ENCODE measurements around the gene CEP126. TPM values are rescaled to one million over a fixed set of nuclear protein-coding genes. Genes with fewer than 3 reads are reported as not detected.
"Not testable (repeated sequence)": the region's sequence is repeated elsewhere in the genome, so short reads cannot be mapped to it uniquely, and the experiment has no call there.

Gene CEP126
- total RNA-seq, 4 donors from 2014 or later, result 2.6 to 5.2 (median 3.6) TPM

DNA sequence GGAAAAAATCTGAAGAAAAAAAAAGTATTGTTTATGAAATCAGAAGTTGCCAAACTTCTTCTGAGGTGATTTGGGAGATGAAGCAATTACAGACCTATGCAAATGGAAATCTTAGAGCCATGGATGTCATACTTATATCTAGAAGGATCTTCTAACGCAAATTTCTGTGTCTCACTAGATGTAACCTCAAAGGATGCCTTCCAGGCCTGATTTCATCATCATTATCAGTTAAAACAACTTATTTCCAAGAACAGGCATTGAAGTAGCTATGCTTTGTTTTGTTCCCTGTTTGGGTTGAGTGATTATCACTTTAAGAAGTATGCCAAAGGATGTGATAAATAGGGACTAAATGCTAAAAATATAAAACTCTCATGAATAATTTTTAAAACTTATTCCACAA is 45.4 kb downstream of the CEP126 start:
- TF ChIP-seq, protein P1, sequence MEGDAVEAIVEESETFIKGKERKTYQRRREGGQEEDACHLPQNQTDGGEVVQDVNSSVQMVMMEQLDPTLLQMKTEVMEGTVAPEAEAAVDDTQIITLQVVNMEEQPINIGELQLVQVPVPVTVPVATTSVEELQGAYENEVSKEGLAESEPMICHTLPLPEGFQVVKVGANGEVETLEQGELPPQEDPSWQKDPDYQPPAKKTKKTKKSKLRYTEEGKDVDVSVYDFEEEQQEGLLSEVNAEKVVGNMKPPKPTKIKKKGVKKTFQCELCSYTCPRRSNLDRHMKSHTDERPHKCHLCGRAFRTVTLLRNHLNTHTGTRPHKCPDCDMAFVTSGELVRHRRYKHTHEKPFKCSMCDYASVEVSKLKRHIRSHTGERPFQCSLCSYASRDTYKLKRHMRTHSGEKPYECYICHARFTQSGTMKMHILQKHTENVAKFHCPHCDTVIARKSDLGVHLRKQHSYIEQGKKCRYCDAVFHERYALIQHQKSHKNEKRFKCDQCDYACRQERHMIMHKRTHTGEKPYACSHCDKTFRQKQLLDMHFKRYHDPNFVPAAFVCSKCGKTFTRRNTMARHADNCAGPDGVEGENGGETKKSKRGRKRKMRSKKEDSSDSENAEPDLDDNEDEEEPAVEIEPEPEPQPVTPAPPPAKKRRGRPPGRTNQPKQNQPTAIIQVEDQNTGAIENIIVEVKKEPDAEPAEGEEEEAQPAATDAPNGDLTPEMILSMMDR (IDR thresholded peaks at IDR 0.05), result no peak
- TF ChIP-seq POLR2A (IDR thresholded peaks at IDR 0.05), result no peak
- WGBS, 2 donors, result 62 to 86% methylated on average over 1 of the region's 1 CpG

DNA sequence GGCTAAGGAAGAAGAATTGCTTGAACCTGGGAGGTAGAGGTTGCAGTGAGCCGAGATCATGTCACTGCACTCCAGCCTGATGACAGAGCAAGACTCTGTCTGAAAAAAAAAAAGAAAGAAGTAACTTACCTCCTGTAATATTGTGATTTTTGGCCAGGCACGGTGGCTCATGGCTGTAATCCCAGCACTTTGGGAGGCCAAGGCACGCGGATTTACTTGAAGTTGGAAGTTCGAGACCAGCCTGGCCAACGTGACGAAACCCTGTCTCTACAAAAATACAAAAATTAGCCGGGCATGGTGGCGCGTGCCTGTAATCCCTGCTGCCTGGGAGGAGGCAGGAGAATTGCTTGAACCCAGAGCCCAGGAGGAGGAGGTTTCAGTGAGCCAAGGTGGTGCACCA is 49.4 kb downstream of the CEP126 start:
- H3K4me3 ChIP-seq (ENCODE audit: low read depth, poor library complexity, severe bottlenecking); intact Hi-C loops (cut with DNase I; ENCODE audit: low total_unique reads): not testable (repeated sequence)
- peak in 1 of 2 donors; percentile 65 for DNase-seq (ENCODE audit: low spot score in 2 of 2)
- WGBS, 2 donors, result 96 to 98% methylated on average over 10 of the region's 10 CpGs

More for the DNA sequence above, 45.4 kb downstream of the CEP126 start:
- intact Hi-C loops (cut with DNase I; ENCODE audit: low total_unique reads), result no loop called here
- H3K4me3 ChIP-seq (ENCODE audit: low read depth, poor library complexity, severe bottlenecking), result no peak overlapping the region
- DNase-seq (ENCODE audit: low spot score in 2 of 2), result no peak

DNA sequence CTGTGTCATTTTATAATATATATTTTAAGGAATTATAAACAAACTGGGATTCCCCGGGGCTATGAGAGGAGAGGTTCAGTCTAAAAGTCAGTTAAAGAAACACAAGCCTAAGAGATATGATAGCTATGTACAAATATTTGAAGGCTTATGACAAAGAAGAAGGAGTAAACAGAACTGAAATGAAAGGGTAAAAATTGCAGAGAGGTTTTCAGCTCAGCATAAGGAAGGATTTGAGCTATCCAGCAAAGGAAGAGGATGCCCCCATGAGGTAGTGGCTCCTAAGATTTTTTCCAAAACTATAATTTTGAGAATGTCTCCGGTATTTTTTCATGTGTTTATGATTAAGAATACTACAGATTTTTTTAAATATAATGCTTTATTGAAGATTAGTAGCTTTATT is 59.4 kb downstream of the CEP126 start:
- DNase-seq (ENCODE audit: low spot score in 2 of 2), result no peak
- WGBS, 2 donors, result 36 to 39% methylated on average over 2 of the region's 2 CpGs
- intact Hi-C loops (cut with DNase I; ENCODE audit: low total_unique reads), result no loop called here
- H3K4me3 ChIP-seq (ENCODE audit: low read depth, poor library complexity, severe bottlenecking), result no peak overlapping the region
- TF ChIP-seq POLR2A (IDR thresholded peaks at IDR 0.05), result no peak
- TF ChIP-seq, protein P1 (IDR thresholded peaks at IDR 0.05), result no peak

DNA sequence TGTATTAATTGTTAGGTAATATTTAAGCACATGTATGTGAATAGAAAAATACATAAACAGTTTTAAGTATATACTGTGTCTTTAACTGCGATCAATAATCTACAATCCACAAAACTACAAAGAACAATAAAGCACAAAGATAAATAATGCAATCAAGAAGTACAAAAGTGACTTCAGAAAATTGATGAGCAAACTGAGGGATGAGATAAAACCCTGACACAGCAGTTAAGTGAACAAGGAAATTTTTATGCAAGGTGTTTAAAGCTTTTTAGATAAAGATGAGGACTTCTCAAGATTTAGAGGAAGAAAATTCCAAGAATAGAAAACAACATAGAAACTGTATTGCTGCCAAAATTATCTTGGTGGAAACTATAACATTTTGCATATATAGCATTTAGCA is 60.0 kb downstream of the CEP126 start:
- no peak overlapping the region for H3K4me3 ChIP-seq (ENCODE audit: low read depth, poor library complexity, severe bottlenecking)
- WGBS, 2 donors, result 96% methylated on average over 1 of the region's 1 CpG
- DNase-seq (ENCODE audit: low spot score in 2 of 2), result no peak
- intact Hi-C loops (cut with DNase I; ENCODE audit: low total_unique reads), result no loop called here
- no peak for TF ChIP-seq POLR2A (IDR thresholded peaks at IDR 0.05)
- TF ChIP-seq, protein P1 (IDR thresholded peaks at IDR 0.05), result no peak

DNA sequence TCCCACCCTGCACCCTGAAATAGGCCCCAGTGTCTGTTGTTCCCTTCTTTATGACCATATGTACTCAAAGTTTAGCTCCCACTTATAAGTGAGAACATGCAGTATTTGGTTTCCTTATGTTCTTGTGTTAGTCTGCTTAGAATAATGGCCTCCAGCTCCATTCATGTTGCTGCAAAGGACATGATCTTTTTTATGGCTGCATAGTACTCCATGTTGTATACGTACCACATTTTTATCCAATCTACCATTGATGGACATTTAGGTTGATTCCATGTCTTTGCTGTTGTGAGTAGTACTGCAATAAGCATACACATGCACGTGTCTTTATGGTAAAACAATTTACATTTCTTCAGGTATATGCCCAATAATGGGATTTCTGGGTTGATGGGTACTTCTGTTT is 60.9 kb downstream of the CEP126 start:
- no peak overlapping the region for H3K4me3 ChIP-seq (ENCODE audit: low read depth, poor library complexity, severe bottlenecking)
- no peak for DNase-seq (ENCODE audit: low spot score in 2 of 2)
- 87 to 98% methylated on average over 2 of the region's 2 CpGs for WGBS, 2 donors
- TF ChIP-seq, protein P1 (IDR thresholded peaks at IDR 0.05), result no peak
- no peak for TF ChIP-seq POLR2A (IDR thresholded peaks at IDR 0.05)
- intact Hi-C loops (cut with DNase I; ENCODE audit: low total_unique reads), result no loop called here

DNA sequence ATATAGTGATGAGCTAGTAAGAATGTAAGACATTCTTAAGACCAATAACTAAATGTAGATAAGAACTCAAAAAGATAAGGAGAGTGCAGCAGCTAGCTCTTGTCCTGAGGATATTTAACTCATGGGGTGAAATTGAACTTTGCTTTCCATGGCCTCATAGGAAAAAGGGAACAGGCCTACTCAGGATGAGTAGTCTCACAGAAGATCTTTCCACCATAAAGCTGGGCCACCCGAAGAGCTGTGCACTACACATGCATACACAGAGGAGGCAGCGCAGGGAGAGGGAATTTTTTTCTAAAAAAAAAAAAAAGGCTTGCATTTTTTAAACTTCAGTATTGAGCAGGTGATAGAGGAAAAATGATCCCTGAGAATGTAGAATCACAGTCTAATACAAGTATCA is 72.6 kb downstream of the CEP126 start:
- TF ChIP-seq, protein P1 (IDR thresholded peaks at IDR 0.05), result no peak
- no peak for DNase-seq (ENCODE audit: low spot score in 2 of 2)
- intact Hi-C loops (cut with DNase I; ENCODE audit: low total_unique reads), result no loop called here
- H3K4me3 ChIP-seq (ENCODE audit: low read depth, poor library complexity, severe bottlenecking), result no peak overlapping the region
- WGBS, 2 donors, result 93 to 97% methylated on average over 2 of the region's 2 CpGs
